Measurements from ENCODE around the gene FNDC3B. TPM values are rescaled to one million over a fixed set of nuclear protein-coding genes. Genes with fewer than 3 reads are reported as not detected.
A peak's percentile ranks its signal among the peaks of the same experiment; 100 is the strongest.

FNDC3B gene
- total and polyA plus RNA-seq, 3 donors from 2014 or later = 24.2 to 63.5 (median 57.7) TPM

DNA sequence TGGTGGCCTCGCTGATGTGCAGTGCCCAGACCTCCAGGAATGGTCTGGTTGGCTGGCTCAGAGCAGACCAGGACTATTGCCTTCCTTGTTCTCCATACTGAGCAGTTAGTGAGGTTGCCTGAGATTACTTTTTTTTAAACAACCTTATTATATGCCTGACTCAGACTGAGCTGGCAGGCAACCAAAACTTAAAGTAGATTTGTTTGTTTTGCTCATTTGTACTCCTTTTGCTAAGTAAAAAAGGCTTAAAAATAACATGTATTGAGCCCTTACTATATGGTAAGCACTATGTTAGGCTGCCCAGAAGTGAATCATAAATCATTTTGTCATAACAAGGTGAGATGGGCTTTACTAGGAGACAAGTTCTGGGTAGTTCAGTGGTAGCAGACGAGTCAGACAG, 316.5 kb downstream of the FNDC3B start:
- intact Hi-C loops (cut with DNase I; ENCODE audit: low total_unique reads) = no loop called here
- Histone ChIP-seq H3K9me3 (no peaks in the 10 kb centered on the region), H3K4me3 (no peak overlapping the region), H3K27me3 (no peaks in the 10 kb centered on the region), H3K4me1 (peaks cover 14% of the 10 kb centered on the region), H3K36me3 (ENCODE audit: low read depth, missing control alignments) (no peaks in the 10 kb centered on the region), H3K27ac (peak overlapping the region; percentile 21 to 39)
- WGBS, 2 donors = 56 to 71% methylated on average over 2 of the region's 2 CpGs
- DNase-seq = no peak
- TF ChIP-seq CTCF (IDR thresholded peaks at IDR 0.05) (no peak), POLR2A (IDR thresholded peaks at IDR 0.05) (no peak)

DNA sequence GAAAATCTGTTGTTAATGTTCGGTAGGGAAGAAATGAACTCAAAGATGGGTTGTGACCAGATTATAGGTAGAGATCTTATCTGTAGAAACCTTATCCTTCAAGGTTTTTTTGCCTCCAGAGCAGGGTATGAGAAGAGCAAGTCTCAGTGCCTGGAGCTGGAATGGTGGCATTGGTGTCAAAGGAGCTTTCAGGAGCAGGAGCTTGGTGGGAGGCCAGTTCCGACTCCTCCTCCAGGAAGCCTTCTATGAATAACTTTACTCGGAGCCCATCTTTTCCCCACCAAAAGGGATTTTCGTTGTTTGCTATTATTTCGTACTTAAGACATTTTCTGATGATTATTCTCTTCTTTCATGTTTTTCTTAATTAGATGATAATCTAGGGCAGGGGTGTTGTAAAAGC, 317.0 kb downstream of the FNDC3B start:
- no peak for DNase-seq
- Histone ChIP-seq H3K36me3 (ENCODE audit: low read depth, missing control alignments) (no peaks in the 10 kb centered on the region), H3K9me3 (no peaks in the 10 kb centered on the region), H3K4me1 (peaks cover 14% of the 10 kb centered on the region), H3K4me3 (no peak overlapping the region), H3K27ac (peak overlapping the region; percentile 21 to 39), H3K27me3 (no peaks in the 10 kb centered on the region)
- intact Hi-C loops (cut with DNase I; ENCODE audit: low total_unique reads) = no loop called here
- 80 to 92% methylated on average over 5 of the region's 5 CpGs for WGBS, 2 donors
- no peak for TF ChIP-seq POLR2A (IDR thresholded peaks at IDR 0.05)
- TF ChIP-seq CTCF (IDR thresholded peaks at IDR 0.05) = no peak

DNA sequence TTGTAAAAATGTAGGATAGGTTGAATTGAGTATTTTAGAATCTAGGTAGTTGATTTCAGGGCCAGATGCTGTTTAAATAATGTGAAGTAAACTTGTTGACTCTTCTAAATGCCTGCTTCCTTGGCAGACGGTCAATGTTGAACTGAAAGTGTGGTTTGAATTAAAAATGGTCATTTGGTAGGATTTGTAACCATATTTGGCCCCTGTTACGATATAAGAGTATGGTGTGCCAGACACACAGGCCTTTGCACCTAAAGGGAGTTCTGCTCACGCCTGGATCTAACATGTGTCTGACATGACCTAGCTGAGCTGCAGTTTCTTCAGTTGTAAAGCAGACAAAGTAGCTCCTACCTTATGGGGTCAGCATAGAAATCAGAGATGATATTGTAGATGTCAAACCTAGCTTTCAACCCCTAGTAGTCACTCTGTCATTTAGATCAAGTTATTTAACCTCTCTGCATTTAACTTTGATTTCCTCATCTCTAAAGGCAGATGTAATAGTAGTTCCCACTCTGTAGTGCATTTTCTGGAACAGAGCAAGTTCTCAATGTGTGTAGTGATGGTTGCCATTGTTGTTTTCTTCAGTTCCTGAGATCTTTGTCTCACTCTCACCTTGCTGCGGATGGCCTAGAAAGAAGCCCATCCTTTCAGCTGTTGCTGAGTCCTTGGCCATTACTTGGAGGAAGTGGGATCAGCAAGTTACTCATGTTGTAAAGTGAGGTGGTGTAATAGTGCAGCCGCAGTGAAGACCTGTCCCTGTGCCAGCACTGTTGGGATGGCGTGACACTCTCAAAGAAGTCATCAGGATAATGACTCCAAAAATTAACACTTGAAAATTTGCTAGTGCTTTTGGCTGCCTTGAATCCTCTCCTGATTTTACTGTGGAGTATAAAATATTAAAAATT, 318.7 kb downstream of the FNDC3B start:
- Histone ChIP-seq H3K4me1 (peaks cover 14% of the 10 kb centered on the region), H3K36me3 (ENCODE audit: low read depth, missing control alignments) (no peaks in the 10 kb centered on the region), H3K9me3 (no peaks in the 10 kb centered on the region), H3K4me3 (no peak overlapping the region), H3K27me3 (no peaks in the 10 kb centered on the region), H3K27ac (no peak overlapping the region)
- TF ChIP-seq CTCF (IDR thresholded peaks at IDR 0.05) (no peak), POLR2A (IDR thresholded peaks at IDR 0.05) (no peak)
- intact Hi-C loops (cut with DNase I; ENCODE audit: low total_unique reads) = no loop called here
- DNase-seq = no peak
- 79 to 81% methylated on average over 6 of the region's 6 CpGs for WGBS, 2 donors

DNA sequence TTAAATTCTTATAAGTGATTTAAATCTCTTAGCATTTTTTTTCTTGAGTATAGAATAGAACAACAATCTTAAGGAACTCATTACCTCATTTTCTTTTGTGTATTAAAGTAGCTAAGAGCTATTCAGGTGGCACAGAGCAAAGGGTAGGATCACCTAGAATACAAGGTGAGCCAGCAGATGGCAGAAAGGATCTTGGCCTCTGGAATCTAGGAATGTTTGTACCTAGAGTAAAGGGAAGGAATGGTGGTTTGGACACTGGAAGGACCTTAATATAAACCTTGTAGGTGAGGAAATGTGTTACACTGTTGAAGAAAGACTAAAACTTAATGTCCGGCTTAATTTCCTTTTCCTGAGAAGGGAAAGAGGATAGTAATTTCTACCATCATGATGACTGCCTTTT, 319.9 kb downstream of the FNDC3B start:
- Histone ChIP-seq H3K27me3 (no peaks in the 10 kb centered on the region), H3K4me1 (peaks cover 14% of the 10 kb centered on the region), H3K9me3 (no peaks in the 10 kb centered on the region), H3K36me3 (ENCODE audit: low read depth, missing control alignments) (no peaks in the 10 kb centered on the region), H3K27ac (no peak overlapping the region), H3K4me3 (no peak overlapping the region)
- DNase-seq = no peak
- intact Hi-C loops (cut with DNase I; ENCODE audit: low total_unique reads) = no loop called here
- no peak for TF ChIP-seq POLR2A (IDR thresholded peaks at IDR 0.05)
- WGBS, 2 donors = 85 to 93% methylated on average over 1 of the region's 1 CpG

DNA sequence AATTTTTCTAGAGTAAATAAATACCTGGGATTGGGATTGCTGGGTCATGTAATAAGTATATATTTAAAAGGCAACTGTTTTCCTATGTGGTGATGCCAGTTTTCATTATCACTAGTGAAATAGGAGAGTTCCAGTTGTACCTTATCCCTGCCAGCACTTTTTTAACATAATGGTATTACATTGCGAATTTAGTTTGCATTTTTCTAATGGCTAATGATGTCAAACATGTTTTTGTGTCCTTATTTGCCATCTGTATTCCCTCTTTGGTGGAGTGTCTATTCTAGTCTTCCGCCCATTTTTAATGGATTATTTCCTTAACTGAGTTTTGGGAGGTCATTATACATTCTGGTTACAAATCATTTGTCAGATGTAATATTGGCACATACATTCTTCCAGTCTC, 320.6 kb downstream of the FNDC3B start:
- 97 to 98% methylated on average over 2 of the region's 2 CpGs for WGBS, 2 donors
- TF ChIP-seq POLR2A (IDR thresholded peaks at IDR 0.05) (no peak), CTCF (IDR thresholded peaks at IDR 0.05) (no peak)

More for the DNA sequence above, 320.6 kb downstream of the FNDC3B start:
- Histone ChIP-seq H3K27ac (no peak overlapping the region), H3K27me3 (no peaks in the 10 kb centered on the region), H3K36me3 (ENCODE audit: low read depth, missing control alignments) (no peaks in the 10 kb centered on the region), H3K4me3 (no peak overlapping the region), H3K9me3 (no peaks in the 10 kb centered on the region), H3K4me1 (peaks cover 11% of the 10 kb centered on the region)
- intact Hi-C loops (cut with DNase I; ENCODE audit: low total_unique reads) = no loop called here
- no peak for DNase-seq

Data from testis (tissue), 3 donors.